ENCODE data around the gene HUS1. TPM values are rescaled to one million over a fixed set of nuclear protein-coding genes. Genes with fewer than 3 reads are reported as not detected.

The HUS1 gene
- total and polyA plus RNA-seq, 11 donors = 10.9 to 43.3 (median 26.3) TPM

- DNase-seq = no peak
- intact Hi-C loops (cut with DNase I) = no loop called here
- no peak overlapping the region for H3K4me3 ChIP-seq
- WGBS, 4 donors = 79 to 88% (median 80%) methylated on average over 6 of the region's 6 CpGs
- no peak for TF ChIP-seq POLR2A (IDR thresholded peaks at IDR 0.05)
- TF ChIP-seq, protein P1, sequence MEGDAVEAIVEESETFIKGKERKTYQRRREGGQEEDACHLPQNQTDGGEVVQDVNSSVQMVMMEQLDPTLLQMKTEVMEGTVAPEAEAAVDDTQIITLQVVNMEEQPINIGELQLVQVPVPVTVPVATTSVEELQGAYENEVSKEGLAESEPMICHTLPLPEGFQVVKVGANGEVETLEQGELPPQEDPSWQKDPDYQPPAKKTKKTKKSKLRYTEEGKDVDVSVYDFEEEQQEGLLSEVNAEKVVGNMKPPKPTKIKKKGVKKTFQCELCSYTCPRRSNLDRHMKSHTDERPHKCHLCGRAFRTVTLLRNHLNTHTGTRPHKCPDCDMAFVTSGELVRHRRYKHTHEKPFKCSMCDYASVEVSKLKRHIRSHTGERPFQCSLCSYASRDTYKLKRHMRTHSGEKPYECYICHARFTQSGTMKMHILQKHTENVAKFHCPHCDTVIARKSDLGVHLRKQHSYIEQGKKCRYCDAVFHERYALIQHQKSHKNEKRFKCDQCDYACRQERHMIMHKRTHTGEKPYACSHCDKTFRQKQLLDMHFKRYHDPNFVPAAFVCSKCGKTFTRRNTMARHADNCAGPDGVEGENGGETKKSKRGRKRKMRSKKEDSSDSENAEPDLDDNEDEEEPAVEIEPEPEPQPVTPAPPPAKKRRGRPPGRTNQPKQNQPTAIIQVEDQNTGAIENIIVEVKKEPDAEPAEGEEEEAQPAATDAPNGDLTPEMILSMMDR (IDR thresholded peaks at IDR 0.05) = no peak
- no peaks in the 10 kb centered on the region for H3K9me3 ChIP-seq
- H3K4me1 ChIP-seq = peaks cover 0 to 13% (median 0%) of the 10 kb centered on the region in 12 donors
- H3K27me3 ChIP-seq = no peaks in the 10 kb centered on the region
- no peak overlapping the region for H3K27ac ChIP-seq
- H3K36me3 ChIP-seq = peaks cover 0 to 57% (median 36%) of the 10 kb centered on the region in 9 donors
- no peak for ATAC-seq
These were observed 22.3 kb downstream of the HUS1 start for GRCh38 chr7:47957156-47957555.

DNA sequence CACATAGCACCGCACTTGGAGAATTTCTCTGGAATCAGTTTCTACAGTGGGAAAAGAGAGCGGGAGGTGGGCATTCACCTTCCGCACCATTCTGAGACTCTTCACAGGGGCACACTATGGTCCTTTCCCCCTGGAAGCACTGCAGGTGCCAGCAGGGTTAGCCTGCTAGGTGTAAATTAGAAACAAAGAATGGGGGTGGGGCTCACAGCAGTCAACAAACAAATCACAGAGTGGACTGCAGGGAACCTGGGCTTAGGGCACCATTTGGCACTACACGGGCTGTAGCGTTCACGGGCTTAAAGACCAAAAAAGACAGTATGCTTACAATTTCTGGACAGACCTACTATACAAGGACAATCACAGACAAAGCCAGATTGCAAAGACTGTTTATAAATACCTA, 23.2 kb downstream of the HUS1 start:
- 74 to 86% (median 78%) methylated on average over 6 of the region's 6 CpGs for WGBS, 4 donors

GRCh38 chr7:47954231-47954911, 25.0 kb downstream of the HUS1 start:
- intact Hi-C loops (cut with DNase I) = no loop called here
- Histone ChIP-seq H3K27ac (no peak overlapping the region), H3K4me3 (no peak overlapping the region), H3K4me1 (peaks cover 0 to 30% (median 11%) of the 10 kb centered on the region in 12 donors), H3K36me3 (peaks cover 0 to 40% (median 22%) of the 10 kb centered on the region in 9 donors), H3K9me3 (no peaks in the 10 kb centered on the region), H3K27me3 (no peaks in the 10 kb centered on the region)
- WGBS, 4 donors = 88 to 94% (median 91%) methylated on average over 4 of the region's 4 CpGs
- ATAC-seq (no peak), DNase-seq (no peak)
- TF ChIP-seq, protein P1 (IDR thresholded peaks at IDR 0.05) = no peak
- TF ChIP-seq POLR2A (IDR thresholded peaks at IDR 0.05) = no peak

More for the DNA sequence above, 23.2 kb downstream of the HUS1 start:
- intact Hi-C loops (cut with DNase I) = no loop called here
- no peak overlapping the region for H3K27ac ChIP-seq
- H3K36me3 ChIP-seq = peaks cover 0 to 47% (median 28%) of the 10 kb centered on the region in 9 donors
- no peak overlapping the region for H3K4me3 ChIP-seq
- ATAC-seq = no peak
- no peak for DNase-seq
- H3K27me3 ChIP-seq = no peaks in the 10 kb centered on the region
- no peak for TF ChIP-seq POLR2A (IDR thresholded peaks at IDR 0.05)
- TF ChIP-seq, protein P1 (IDR thresholded peaks at IDR 0.05) = no peak
- no peaks in the 10 kb centered on the region for H3K9me3 ChIP-seq
- peaks cover 0 to 16% (median 0%) of the 10 kb centered on the region in 12 donors for H3K4me1 ChIP-seq

- ATAC-seq (no peak), DNase-seq (no peak)
- Histone ChIP-seq H3K9me3 (no peaks in the 10 kb centered on the region), H3K4me1 (peaks cover 0 to 33% (median 14%) of the 10 kb centered on the region in 12 donors), H3K4me3 (no peak overlapping the region), H3K36me3 (peaks cover 0 to 40% (median 22%) of the 10 kb centered on the region in 9 donors), H3K27ac (no peak overlapping the region), H3K27me3 (no peaks in the 10 kb centered on the region)
- intact Hi-C loops (cut with DNase I) = no loop called here
- WGBS, 4 donors = 67 to 96% (median 85%) methylated on average over 4 of the region's 4 CpGs
- TF ChIP-seq POLR2A (IDR thresholded peaks at IDR 0.05) = no peak
- TF ChIP-seq, protein P1 (IDR thresholded peaks at IDR 0.05) = no peak
These were observed 25.6 kb downstream of the HUS1 start for GRCh38 chr7:47953822-47954221.

All from heart left ventricle (tissue), 16 donors.